IMR-90 (cell line): Measurements from ENCODE around the gene LAMA5. TPM values are rescaled to one million over a fixed set of nuclear protein-coding genes. Genes with fewer than 3 reads are reported as not detected.

Source experiments
- ATAC-seq: fragments of 200-7000 bp; cut with Tn5 transposase; 2 replicates; pipeline ENCODE4 v1.9.1; 2020; ENCODE audit warnings: low read depth, mild to moderate bottlenecking, moderate library complexity
- BruUV-seq: library from RNA; stranded (reverse); fragments of 400-500 nt; replicated peaks from 2 replicates; lab custom pipeline; 2021; lab: Mats Ljungman, UMichigan
- CTCF ChIA-PET: fragments of 300-600 bp; formaldehyde crosslinking; extraction: SDS; loops from one replicate; lab custom pipeline; 2021; ENCODE audit warnings: antibody characterized with exemption; lab: Yijun Ruan, JAX
- POLR2A ChIA-PET: fragments of 300-600 bp; sonication (Branson Sonifier 250); formaldehyde crosslinking; loops from one replicate; lab custom pipeline; 2022; ENCODE audit warnings: antibody characterized with exemption; ENCODE audit not compliant: unreplicated experiment; lab: Charles Lee
- DNase-seq: peaks from one replicate; pipeline ENCODE4 v3.0.0; 2013
- H2AFZ ChIP-seq: replicated peaks from 2 replicates; pipeline ENCODE3; 2013; ENCODE audit warnings: low read length, mild to moderate bottlenecking; ENCODE audit not compliant: poor library complexity
- H2AK5ac ChIP-seq: 2 replicates; pipeline ENCODE4 v1.6.1; 2013; ENCODE audit warnings: low read depth, low read length, inconsistent platforms
- H2AK9ac ChIP-seq: replicated peaks from 2 replicates; pipeline ENCODE3; 2013; ENCODE audit warnings: mild to moderate bottlenecking, low read depth, low read length, moderate library complexity; ENCODE audit not compliant: poor library complexity
- H2BK120ac ChIP-seq: 2 replicates; pipeline ENCODE4 v1.6.1; 2013; ENCODE audit warnings: low read depth, low read length, inconsistent platforms
- H2BK15ac ChIP-seq: 3 replicates; pipeline ENCODE4 v1.6.1; 2013; ENCODE audit warnings: low read depth, low read length, inconsistent platforms
- H2BK20ac ChIP-seq: 2 replicates; pipeline ENCODE4 v1.6.1; 2013; ENCODE audit warnings: low read depth, mild to moderate bottlenecking, inconsistent platforms, low read length, moderate library complexity
- H2BK5ac ChIP-seq: 2 replicates; pipeline ENCODE4 v1.6.1; 2013; ENCODE audit warnings: mild to moderate bottlenecking, low read depth, low read length, inconsistent platforms; ENCODE audit not compliant: poor library complexity, severe bottlenecking
- H3K14ac ChIP-seq: replicated peaks from 2 replicates; pipeline ENCODE4 v1.6.1; 2013; ENCODE audit warnings: low read depth, low read length, inconsistent platforms
- H3K18ac ChIP-seq: 2 replicates; pipeline ENCODE4 v1.6.1; 2013; ENCODE audit warnings: low read depth, low read length, control low read depth
- H3K23ac ChIP-seq: 2 replicates; pipeline ENCODE4 v1.6.1; 2013; ENCODE audit warnings: low read depth, low read length, inconsistent platforms
- H3K27ac ChIP-seq: 2 replicates; pipeline ENCODE4 v1.5.1; 2013; ENCODE audit warnings: mild to moderate bottlenecking, control low read depth, low read length; ENCODE audit not compliant: insufficient read depth
- H3K27me3 ChIP-seq: 2 replicates; pipeline ENCODE4 v1.6.1; 2013; ENCODE audit warnings: low read length; ENCODE audit not compliant: control insufficient read depth, insufficient read depth
- H3K36me3 ChIP-seq: 2 replicates; pipeline ENCODE4 v1.6.1; 2013; ENCODE audit warnings: low read length, mixed read lengths; ENCODE audit not compliant: control insufficient read depth, insufficient read depth
- H3K4ac ChIP-seq: 2 replicates; pipeline ENCODE4 v1.6.1; 2013; ENCODE audit warnings: low read depth, low read length, inconsistent platforms
- H3K4me1 ChIP-seq: 2 replicates; pipeline ENCODE4 v1.6.1; 2013; ENCODE audit warnings: low read length, mixed read lengths; ENCODE audit not compliant: control insufficient read depth, insufficient read depth
- H3K4me2 ChIP-seq: 2 replicates; pipeline ENCODE4 v1.6.1; 2013; ENCODE audit warnings: low read depth, mild to moderate bottlenecking, control low read depth, low read length, moderate library complexity
- H3K4me3 ChIP-seq: 2 replicates; pipeline ENCODE4 v1.5.1; 2013; ENCODE audit warnings: low read depth, mild to moderate bottlenecking, control low read depth, low read length, moderate library complexity; ENCODE audit not compliant: insufficient read depth
- H3K56ac ChIP-seq: 2 replicates; pipeline ENCODE4 v1.6.1; 2013; ENCODE audit warnings: low read length, inconsistent platforms; ENCODE audit not compliant: insufficient read depth; ENCODE audit errors: extremely low read depth
- H3K79me1 ChIP-seq, 2 experiments: 2 replicates each; pipeline ENCODE4 v1.6.1; 2013; ENCODE audit warnings: low read length in 2 of 2, inconsistent platforms in 1 of 2, low read depth in 1 of 2
- H3K9ac ChIP-seq: 2 replicates; pipeline ENCODE4 v1.6.1; 2013; ENCODE audit warnings: low read depth, low read length, control low read depth
- H3K9me1 ChIP-seq: 2 replicates; pipeline ENCODE4 v1.6.1; 2013; ENCODE audit warnings: low read length, inconsistent platforms; ENCODE audit not compliant: insufficient read depth
- H3K9me3 ChIP-seq: 2 replicates; pipeline ENCODE4 v1.6.1; 2013; ENCODE audit warnings: low read length; ENCODE audit not compliant: control insufficient read depth, insufficient read depth
- H4K20me1 ChIP-seq: 2 replicates; pipeline ENCODE4 v1.6.1; 2013; ENCODE audit warnings: low read length, inconsistent platforms; ENCODE audit not compliant: insufficient read depth
- H4K5ac ChIP-seq: 2 replicates; pipeline ENCODE4 v1.6.1; 2013; ENCODE audit warnings: mild to moderate bottlenecking, low read depth, low read length, control low read depth
- H4K8ac ChIP-seq, 2 experiments: 2 replicates each; pipeline ENCODE4 v1.6.1; 2013; ENCODE audit warnings: low read depth in 2 of 2, low read length in 2 of 2, control low read depth in 1 of 2, inconsistent platforms in 1 of 2
- H4K91ac ChIP-seq: 2 replicates; pipeline ENCODE4 v1.6.1; 2013; ENCODE audit warnings: low read depth, low read length, inconsistent platforms; ENCODE audit not compliant: insufficient read depth
- BHLHE40 ChIP-seq: fragments of 150-350 bp; IDR thresholded peaks from 2 replicates; pipeline ENCODE4 v1.6.1; 2016; ENCODE audit warnings: mild to moderate bottlenecking, low read depth, low read length
- CEBPB ChIP-seq: IDR thresholded peaks from 2 replicates; pipeline ENCODE4 v1.6.1; 2012; ENCODE audit warnings: low read depth, low read length, improper control_type of control experiment
- CHD1 ChIP-seq: IDR thresholded peaks from 2 replicates; pipeline ENCODE4 v1.6.1; 2012; ENCODE audit warnings: low read depth, low read length, improper control_type of control experiment
- CTCF ChIP-seq: conservative IDR thresholded peaks from 2 replicates; pipeline ENCODE4 v1.5.1; 2012; ENCODE audit warnings: mild to moderate bottlenecking, low read depth, low read length, improper control_type of control experiment
- ELK1 ChIP-seq: fragments of 150-350 bp; IDR thresholded peaks from 2 replicates; pipeline ENCODE4 v1.6.1; 2016; ENCODE audit warnings: low read depth, mild to moderate bottlenecking, low read length, moderate library complexity, borderline replicate concordance
- FOS ChIP-seq: fragments of 150-350 bp; IDR thresholded peaks from 2 replicates; pipeline ENCODE4 v1.6.1; 2016; ENCODE audit warnings: low read depth, low read length
- MAZ ChIP-seq: IDR thresholded peaks from 2 replicates; pipeline ENCODE4 v1.6.1; 2012; ENCODE audit warnings: low read depth, mild to moderate bottlenecking, low read length, improper control_type of control experiment, moderate library complexity, borderline replicate concordance
- MXI1 ChIP-seq: IDR thresholded peaks from 2 replicates; pipeline ENCODE4 v1.6.1; 2012; ENCODE audit warnings: low read depth, mild to moderate bottlenecking, low read length, moderate library complexity, borderline replicate concordance
- NFE2L2 ChIP-seq: fragments of 150-350 bp; IDR thresholded peaks from 2 replicates; pipeline ENCODE4 v1.6.1; 2016; ENCODE audit warnings: low read depth, mild to moderate bottlenecking, low read length
- POLR2A ChIP-seq: IDR thresholded peaks from 2 replicates; pipeline ENCODE4 v1.6.1; 2012; ENCODE audit warnings: mild to moderate bottlenecking, low read depth, low read length
- RAD21 ChIP-seq: IDR thresholded peaks from 2 replicates; pipeline ENCODE4 v1.6.1; 2012; ENCODE audit warnings: low read length, improper control_type of control experiment
- RCOR1 ChIP-seq: IDR thresholded peaks from 2 replicates; pipeline ENCODE4 v1.6.1; 2012; ENCODE audit warnings: mild to moderate bottlenecking, low read length, improper control_type of control experiment; ENCODE audit not compliant: insufficient replicate concordance
- RFX5 ChIP-seq: IDR thresholded peaks from 2 replicates; pipeline ENCODE4 v1.8.0; 2012; ENCODE audit warnings: low read depth, mild to moderate bottlenecking, low read length, moderate library complexity
- WGBS, 2 experiments: methylation state at CpG; one replicate each; pipeline versions ENCODE4 v1.1.5 to v1.1.7; 2013; ENCODE audit warnings: missing lambda C conversion rate in 2 of 2; ENCODE audit not compliant: insufficient read length in 1 of 2; ENCODE audit errors: extremely low coverage in 2 of 2; 5-methylcytosine and 5-hydroxymethylcytosine counted together
- dilution Hi-C: fragments of 300-500 bp; cut with HindIII; formaldehyde crosslinking; loops from one replicate; pipeline ENCODE4 v1.14.3; 2018; ENCODE audit warnings: low sequenced_read_pairs; ENCODE audit not compliant: unreplicated experiment
- in situ Hi-C: fragments of 300-500 bp; cut with MboI; formaldehyde crosslinking; loops from 3 replicates; pipeline ENCODE4 v1.14.3; 2019; ENCODE audit warnings: low sequenced_read_pairs, inconsistent platforms, mixed read lengths
- intact Hi-C: fragments of 100-400 bp; cut with micrococcal nuclease; formaldehyde crosslinking; loops from 2 replicates; pipeline ENCODE4 v1.10.0; 2022
- polyA plus RNA-seq, 3 experiments: library from polyadenylated mRNA; depleted of rRNA; stranded (reverse); fragments of >200 nt; gene quantifications; 2 replicates each; pipeline ENCODE4 v1.2.3, GENCODE V29; 2012; ENCODE audit warnings: low replicate concordance in 1 of 3
- total RNA-seq: library from RNA; depleted of rRNA; stranded (reverse); fragments of >200 nt; gene quantifications from 2 replicates; pipeline ENCODE4 v1.2.3, GENCODE V29; 2012
- TF ChIP-seq, protein P1 (sequence below): fragments of 150-350 bp; IDR thresholded peaks from 2 replicates; pipeline ENCODE4 v1.6.1; 2017; ENCODE audit warnings: mild to moderate bottlenecking, antibody characterized with exemption, low read length, low read depth

LAMA5 gene
- total and polyA plus RNA-seq, 2 of the 4 experiments (the other 2 are of a cell fraction), result 0.90 to 7.3 TPM

DNA sequence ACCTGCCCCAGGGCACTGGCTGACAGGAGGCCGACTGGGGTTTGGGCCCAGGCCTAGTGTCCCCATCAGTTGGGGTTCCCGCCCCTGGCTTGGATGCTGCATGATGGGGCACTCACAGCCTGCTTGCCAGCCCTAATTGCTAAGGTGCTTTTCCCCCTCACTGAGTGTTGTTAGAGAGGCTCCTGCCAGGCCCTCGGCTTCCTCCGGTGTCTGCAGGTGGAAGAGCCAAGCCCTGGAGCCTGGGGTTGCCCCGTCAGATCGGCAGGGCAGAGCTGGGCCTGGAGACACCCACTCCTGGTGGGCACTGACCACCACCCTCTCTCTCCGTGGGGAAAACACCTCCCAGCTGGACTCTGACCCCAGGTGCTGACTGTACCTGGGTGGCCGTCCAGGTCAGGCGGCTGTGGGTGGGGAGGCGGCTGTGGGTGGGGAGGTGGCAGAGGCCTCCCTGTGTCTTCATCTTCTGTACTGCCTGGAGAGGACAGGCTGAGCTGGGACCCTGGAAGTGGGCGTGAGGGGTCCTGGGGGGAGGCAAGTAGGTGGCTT is 46.0 kb upstream of the LAMA5 start:
- intact Hi-C loops, result no loop called here
- POLR2A ChIA-PET, result no interaction called here
- no peak overlapping the region for H4K8ac ChIP-seq
- H3K4me2 ChIP-seq, result no peak overlapping the region
- no peak overlapping the region for H3K14ac ChIP-seq
- no peak for TF ChIP-seq MXI1
- TF ChIP-seq RAD21, result no peak
- no peak for TF ChIP-seq POLR2A
- TF ChIP-seq MAZ, result no peak
- no peak for TF ChIP-seq RFX5
- TF ChIP-seq, protein P1, sequence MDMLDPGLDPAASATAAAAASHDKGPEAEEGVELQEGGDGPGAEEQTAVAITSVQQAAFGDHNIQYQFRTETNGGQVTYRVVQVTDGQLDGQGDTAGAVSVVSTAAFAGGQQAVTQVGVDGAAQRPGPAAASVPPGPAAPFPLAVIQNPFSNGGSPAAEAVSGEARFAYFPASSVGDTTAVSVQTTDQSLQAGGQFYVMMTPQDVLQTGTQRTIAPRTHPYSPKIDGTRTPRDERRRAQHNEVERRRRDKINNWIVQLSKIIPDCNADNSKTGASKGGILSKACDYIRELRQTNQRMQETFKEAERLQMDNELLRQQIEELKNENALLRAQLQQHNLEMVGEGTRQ, result no peak
- TF ChIP-seq ELK1, result no peak
- no peak for TF ChIP-seq CEBPB
- TF ChIP-seq BHLHE40, result no peak
- TF ChIP-seq CHD1, result no peak
- TF ChIP-seq FOS, result no peak
- no peak for TF ChIP-seq NFE2L2
- TF ChIP-seq CTCF, result no peak
- no peak for TF ChIP-seq RCOR1
- H2AK5ac ChIP-seq, result no peak overlapping the region
- in situ Hi-C loops, result no loop called here
- dilution Hi-C loops, result no loop called here
- no peak overlapping the region for H2AK9ac ChIP-seq
- no peak overlapping the region for H2AFZ ChIP-seq
- no peak overlapping the region for H3K4ac ChIP-seq
- CTCF ChIA-PET, result no interaction called here
- H3K9me1 ChIP-seq, result no peaks in the 10 kb centered on the region
- no peak overlapping the region for H3K4me3 ChIP-seq
- H3K23ac ChIP-seq, result no peak overlapping the region
- H2BK5ac ChIP-seq, result no peak overlapping the region
- WGBS, 2 experiments, result 20% methylated on average over 1 of the region's 11 CpGs; no CpG with 5 or more reads in 1 of the 2 experiments
- no peak overlapping the region for H2BK20ac ChIP-seq
- H2BK120ac ChIP-seq, result no peak overlapping the region
- no peak for DNase-seq
- no peaks in the 10 kb centered on the region for H3K79me1 ChIP-seq
- no peak overlapping the region for H2BK15ac ChIP-seq
- H4K20me1 ChIP-seq, result no peaks in the 10 kb centered on the region
- H3K36me3 ChIP-seq, result no peaks in the 10 kb centered on the region
- no peaks in the 10 kb centered on the region for H3K9me3 ChIP-seq
- no peak overlapping the region for H3K56ac ChIP-seq
- H3K27me3 ChIP-seq, result peaks cover 14% of the 10 kb centered on the region; the same call in 1 of the 2 replicates
- no peak overlapping the region for H4K91ac ChIP-seq
- H3K18ac ChIP-seq, result no peak overlapping the region
- H3K4me1 ChIP-seq, result no peaks in the 10 kb centered on the region
- H3K27ac ChIP-seq, result no peak overlapping the region
- no peak overlapping the region for H4K5ac ChIP-seq
- no TSS peak for BruUV-seq
- ATAC-seq, result no peak
- no peak overlapping the region for H3K9ac ChIP-seq
